Measurements from ENCODE around the gene DCP2.

GRCh38 chr5:113047733-113048652, 71.4 kb downstream of the DCP2 start:
- TF ChIP-seq, protein P1, sequence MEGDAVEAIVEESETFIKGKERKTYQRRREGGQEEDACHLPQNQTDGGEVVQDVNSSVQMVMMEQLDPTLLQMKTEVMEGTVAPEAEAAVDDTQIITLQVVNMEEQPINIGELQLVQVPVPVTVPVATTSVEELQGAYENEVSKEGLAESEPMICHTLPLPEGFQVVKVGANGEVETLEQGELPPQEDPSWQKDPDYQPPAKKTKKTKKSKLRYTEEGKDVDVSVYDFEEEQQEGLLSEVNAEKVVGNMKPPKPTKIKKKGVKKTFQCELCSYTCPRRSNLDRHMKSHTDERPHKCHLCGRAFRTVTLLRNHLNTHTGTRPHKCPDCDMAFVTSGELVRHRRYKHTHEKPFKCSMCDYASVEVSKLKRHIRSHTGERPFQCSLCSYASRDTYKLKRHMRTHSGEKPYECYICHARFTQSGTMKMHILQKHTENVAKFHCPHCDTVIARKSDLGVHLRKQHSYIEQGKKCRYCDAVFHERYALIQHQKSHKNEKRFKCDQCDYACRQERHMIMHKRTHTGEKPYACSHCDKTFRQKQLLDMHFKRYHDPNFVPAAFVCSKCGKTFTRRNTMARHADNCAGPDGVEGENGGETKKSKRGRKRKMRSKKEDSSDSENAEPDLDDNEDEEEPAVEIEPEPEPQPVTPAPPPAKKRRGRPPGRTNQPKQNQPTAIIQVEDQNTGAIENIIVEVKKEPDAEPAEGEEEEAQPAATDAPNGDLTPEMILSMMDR (IDR thresholded peaks at IDR 0.05): no peak
- TF ChIP-seq POLR2A (IDR thresholded peaks at IDR 0.05): no peak

Measured in vagina (tissue), 2 donors.